CD14-positive monocyte (primary cell): ENCODE results near the gene UBXN1. TPM values are rescaled to one million over a fixed set of nuclear protein-coding genes. Genes with fewer than 3 reads are reported as not detected.

Source experiments
- DNase-seq, 3 donors: peaks; one replicate each; pipeline ENCODE4 v3.0.0-alpha.2; 2011 to 2022
- H2AFZ ChIP-seq: 2 replicates; pipeline ENCODE4 v1.6.0; 2012; ENCODE audit warnings: mild to moderate bottlenecking, low read depth, low read length, inconsistent platforms; ENCODE audit not compliant: insufficient read depth, poor library complexity, severe bottlenecking
- H3K27ac ChIP-seq, 2 donors: 1 replicate in 1 of 2; 2 replicates in 1 of 2; pipeline ENCODE4 v1.5.1; 2012 to 2013; ENCODE audit warnings: low read length in 2 of 2, control low read depth in 1 of 2, inconsistent platforms in 1 of 2, low read depth in 1 of 2, mild to moderate bottlenecking in 1 of 2
- H3K27me3 ChIP-seq, 2 donors: one replicate each; pipeline versions ENCODE4 v1.6.0 to v1.6.1; 2011 to 2013; ENCODE audit warnings: low read length in 2 of 2; ENCODE audit not compliant: control insufficient read depth in 2 of 2, insufficient read depth in 2 of 2
- H3K36me3 ChIP-seq, 2 donors: replicated peaks in 1 of 2; 1 replicate in 1 of 2; 2 replicates in 1 of 2; pipeline versions ENCODE4 v1.5.1 to v1.6.1; 2012 to 2013; ENCODE audit warnings: low read length in 2 of 2, control low read depth in 1 of 2, inconsistent platforms in 1 of 2, mild to moderate bottlenecking in 1 of 2; ENCODE audit not compliant: insufficient read depth in 2 of 2, control insufficient read depth in 1 of 2
- H3K4me1 ChIP-seq, 2 donors: 1 replicate in 1 of 2; 2 replicates in 1 of 2; pipeline versions ENCODE4 v1.5.1 to v1.6.1; 2012 to 2013; ENCODE audit warnings: low read length in 2 of 2, control low read depth in 1 of 2, inconsistent platforms in 1 of 2, mild to moderate bottlenecking in 1 of 2, moderate library complexity in 1 of 2; ENCODE audit not compliant: insufficient read depth in 2 of 2, control insufficient read depth in 1 of 2
- H3K4me2 ChIP-seq: replicated peaks from 2 replicates; pipeline ENCODE3; 2012; ENCODE audit warnings: low read length, moderate library complexity, mild to moderate bottlenecking; ENCODE audit not compliant: poor library complexity, severe bottlenecking; ENCODE audit errors: extremely low read depth
- H3K4me3 ChIP-seq, 3 experiments: fragments of 200-600 bp in 1 of 3; sonication (generic) in 1 of 3; replicated peaks in 1 of 3; 1 replicate in 2 of 3; 2 replicates in 1 of 3; pipeline ENCODE4 v1.5.1; 2011 to 2013; ENCODE audit warnings: low read length in 3 of 3, mild to moderate bottlenecking in 3 of 3, control low read depth in 2 of 3, low read depth in 2 of 3, inconsistent platforms in 1 of 3, moderate library complexity in 1 of 3
- H3K79me2 ChIP-seq: 2 replicates; pipeline ENCODE4 v1.6.0; 2012; ENCODE audit warnings: mild to moderate bottlenecking, control low read depth, inconsistent platforms, low read length, moderate library complexity; ENCODE audit not compliant: insufficient read depth
- H3K9ac ChIP-seq: 2 replicates; pipeline ENCODE4 v1.6.0; 2017; ENCODE audit warnings: low read length, mild to moderate bottlenecking; ENCODE audit not compliant: insufficient read depth, poor library complexity, severe bottlenecking
- H3K9me3 ChIP-seq, 2 donors: replicated peaks in 1 of 2; 1 replicate in 1 of 2; 2 replicates in 1 of 2; pipeline versions ENCODE4 v1.5.1 to v1.6.1; 2012 to 2013; ENCODE audit warnings: low read length in 2 of 2, control low read depth in 1 of 2; ENCODE audit not compliant: control insufficient read depth in 1 of 2, insufficient read depth in 1 of 2
- H4K20me1 ChIP-seq: 2 replicates; pipeline ENCODE4 v1.6.0; 2012; ENCODE audit warnings: mild to moderate bottlenecking, low read length, control low read depth, moderate library complexity; ENCODE audit not compliant: insufficient read depth
- H3K27ac Mint-ChIP-seq, 7 donors: one replicate each; pipeline ENCODE4 v1.8.0; 2020; ENCODE audit warnings: mild to moderate bottlenecking in 7 of 7, mixed read lengths in 7 of 7, moderate library complexity in 6 of 7, inconsistent platforms in 2 of 7
- H3K27me3 Mint-ChIP-seq, 3 donors: one replicate each; pipeline ENCODE4 v1.8.0; 2021 to 2022; ENCODE audit warnings: low read depth in 3 of 3, mild to moderate bottlenecking in 3 of 3, mixed read lengths in 3 of 3, moderate library complexity in 3 of 3, inconsistent platforms in 1 of 3
- H3K36me3 Mint-ChIP-seq, 2 donors: one replicate each; pipeline ENCODE4 v1.8.0; 2020; ENCODE audit warnings: mixed read lengths in 2 of 2, inconsistent platforms in 1 of 2, mild to moderate bottlenecking in 1 of 2
- H3K4me1 Mint-ChIP-seq: one replicate; pipeline ENCODE4 v1.8.0; 2020; ENCODE audit warnings: mild to moderate bottlenecking, mixed read lengths
- H3K4me3 Mint-ChIP-seq, 2 donors: one replicate each; pipeline ENCODE4 v1.8.0; 2020; ENCODE audit warnings: mild to moderate bottlenecking in 2 of 2, mixed read lengths in 2 of 2, moderate library complexity in 1 of 2
- H3K9me3 Mint-ChIP-seq, 7 donors: one replicate each; pipeline ENCODE4 v1.8.0; 2020 to 2022; ENCODE audit warnings: mixed read lengths in 7 of 7, mild to moderate bottlenecking in 6 of 7, moderate library complexity in 6 of 7, inconsistent platforms in 2 of 7
- WGBS: methylation state at CpG from one replicate; pipeline ENCODE4 v1.1.5; 2013; ENCODE audit warnings: missing lambda C conversion rate; ENCODE audit not compliant: insufficient coverage; 5-methylcytosine and 5-hydroxymethylcytosine counted together
- intact Hi-C, 2 donors: fragments of 100-400 bp; cut with micrococcal nuclease; formaldehyde crosslinking; loops; one replicate each; pipeline versions ENCODE4 v1.15.0 to v1.15.1; 2023
- polyA plus RNA-seq, 3 donors: library from polyadenylated mRNA; depleted of rRNA in 1 of 3; unstranded in 2 of 3; stranded (reverse) in 1 of 3; fragments of 300-500 nt in 2 of 3; fragments of >200 nt in 1 of 3; fragmentation: Illumina TruSeq in 2 of 3; gene quantifications; 1 replicate in 2 of 3; 2 replicates in 1 of 3; pipeline ENCODE4 v1.2.3, GENCODE V29; 2012 to 2021
- small RNA-seq: library from RNA; depleted of rRNA; stranded (forward); fragments of <200 nt; gene quantifications from one replicate; pipeline ENCODE3, GENCODE V24; 2012; ENCODE audit warnings: low read depth; ENCODE audit not compliant: insufficient read length
- TF ChIP-seq, protein P1 (sequence below): fragments of 200-600 bp; IDR thresholded peaks from one replicate; pipeline ENCODE4 v1.8.0; 2022; ENCODE audit warnings: antibody characterized with exemption, mild to moderate bottlenecking

Gene UBXN1
- polyA plus RNA-seq, 3 donors, result 93.9 to 147 (median 106) TPM

DNA sequence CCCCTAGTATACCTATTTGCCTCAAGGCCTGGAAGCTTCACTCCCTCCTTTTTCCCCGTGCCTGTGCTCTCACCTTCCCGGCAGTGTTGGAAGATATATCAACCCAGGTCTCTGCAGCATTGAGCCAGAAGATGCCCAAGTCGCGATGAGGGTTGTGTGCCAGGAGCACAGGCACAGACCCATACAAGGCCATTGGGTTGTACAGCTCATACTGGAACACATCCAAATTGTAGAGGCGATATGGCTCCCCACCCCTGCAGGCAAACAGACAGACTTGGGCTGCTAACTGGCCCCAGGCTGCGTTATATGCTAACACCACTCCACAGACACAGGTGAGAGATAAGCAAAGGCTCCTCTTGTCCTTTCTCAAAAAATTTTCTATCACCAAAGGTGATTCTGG, 46.4 kb downstream of the UBXN1 start:
- no peak overlapping the region for H3K27ac ChIP-seq
- H3K4me1 ChIP-seq, result no peaks in the 10 kb centered on the region
- peaks cover 79 to 99% of the 10 kb centered on the region in 2 donors for H3K36me3 Mint-ChIP-seq
- WGBS, result 98% methylated on average over 6 of the region's 6 CpGs
- no peaks in the 10 kb centered on the region for H3K27me3 ChIP-seq
- H3K4me3 ChIP-seq, result no peak overlapping the region
- H3K9me3 Mint-ChIP-seq, result peaks cover 0 to 2% (median 0%) of the 10 kb centered on the region in 7 donors
- H3K9ac ChIP-seq, result no peak overlapping the region
- peaks cover 84 to 100% of the 10 kb centered on the region in 2 donors for H3K36me3 ChIP-seq
- no peaks in the 10 kb centered on the region for H4K20me1 ChIP-seq
- TF ChIP-seq, protein P1, sequence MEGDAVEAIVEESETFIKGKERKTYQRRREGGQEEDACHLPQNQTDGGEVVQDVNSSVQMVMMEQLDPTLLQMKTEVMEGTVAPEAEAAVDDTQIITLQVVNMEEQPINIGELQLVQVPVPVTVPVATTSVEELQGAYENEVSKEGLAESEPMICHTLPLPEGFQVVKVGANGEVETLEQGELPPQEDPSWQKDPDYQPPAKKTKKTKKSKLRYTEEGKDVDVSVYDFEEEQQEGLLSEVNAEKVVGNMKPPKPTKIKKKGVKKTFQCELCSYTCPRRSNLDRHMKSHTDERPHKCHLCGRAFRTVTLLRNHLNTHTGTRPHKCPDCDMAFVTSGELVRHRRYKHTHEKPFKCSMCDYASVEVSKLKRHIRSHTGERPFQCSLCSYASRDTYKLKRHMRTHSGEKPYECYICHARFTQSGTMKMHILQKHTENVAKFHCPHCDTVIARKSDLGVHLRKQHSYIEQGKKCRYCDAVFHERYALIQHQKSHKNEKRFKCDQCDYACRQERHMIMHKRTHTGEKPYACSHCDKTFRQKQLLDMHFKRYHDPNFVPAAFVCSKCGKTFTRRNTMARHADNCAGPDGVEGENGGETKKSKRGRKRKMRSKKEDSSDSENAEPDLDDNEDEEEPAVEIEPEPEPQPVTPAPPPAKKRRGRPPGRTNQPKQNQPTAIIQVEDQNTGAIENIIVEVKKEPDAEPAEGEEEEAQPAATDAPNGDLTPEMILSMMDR, result no peak
- peaks cover 7% of the 10 kb centered on the region for H3K79me2 ChIP-seq
- H3K4me2 ChIP-seq, result no peak overlapping the region
- H3K4me1 Mint-ChIP-seq, result peaks cover 4% of the 10 kb centered on the region
- H3K27ac Mint-ChIP-seq, result peak overlapping the region in 1 of 7 donors; percentile 47
- DNase-seq, result no peak
- intact Hi-C loops, result no loop called here
- H3K27me3 Mint-ChIP-seq, result peaks cover 0 to 3% (median 0%) of the 10 kb centered on the region in 3 donors
- no peak overlapping the region for H2AFZ ChIP-seq
- no peak overlapping the region for H3K4me3 Mint-ChIP-seq
- H3K9me3 ChIP-seq, result no peaks in the 10 kb centered on the region

DNA sequence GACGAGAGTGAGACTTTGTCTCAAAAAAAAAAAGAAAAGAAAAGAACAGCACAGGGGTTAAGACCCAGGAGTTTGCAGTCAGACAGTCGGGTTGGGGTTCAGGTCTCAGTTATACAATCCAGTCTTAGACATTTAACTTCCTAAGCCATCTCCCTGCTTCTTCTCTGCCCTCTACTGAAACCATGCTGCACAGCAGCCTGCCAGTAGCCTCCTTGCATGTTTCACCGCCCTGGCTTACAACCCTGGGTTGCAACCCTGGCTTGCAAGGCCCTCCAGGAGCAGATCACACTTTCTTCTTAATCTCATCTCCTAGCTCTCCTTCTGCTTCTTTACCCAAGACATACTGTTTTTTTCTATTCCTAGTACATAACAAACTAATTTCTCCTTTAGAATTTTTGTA, 51.2 kb downstream of the UBXN1 start:
- Histone ChIP-seq H3K9ac (no peak overlapping the region), H3K9me3 (no peaks in the 10 kb centered on the region), H3K79me2 (no peaks in the 10 kb centered on the region), H3K27ac (no peak overlapping the region), H3K4me2 (no peak overlapping the region), H3K27me3 (no peaks in the 10 kb centered on the region), H3K36me3 (peaks cover 72 to 83% of the 10 kb centered on the region in 2 donors), H3K4me3 (no peak overlapping the region), H4K20me1 (no peaks in the 10 kb centered on the region), H2AFZ (no peak overlapping the region), H3K4me1 (no peaks in the 10 kb centered on the region)
- no peak for DNase-seq
- 87% methylated on average over 1 of the region's 3 CpGs for WGBS
- intact Hi-C loops, result no loop called here
- H3K27ac Mint-ChIP-seq, result peak overlapping the region in 1 of 7 donors; percentile 28
- H3K4me1 Mint-ChIP-seq, result no peaks in the 10 kb centered on the region
- no peak overlapping the region for H3K4me3 Mint-ChIP-seq
- H3K27me3 Mint-ChIP-seq, result peaks cover 0 to 3% (median 1%) of the 10 kb centered on the region in 3 donors
- TF ChIP-seq, protein P1, result no peak
- peaks cover 75 to 83% of the 10 kb centered on the region in 2 donors for H3K36me3 Mint-ChIP-seq
- peaks cover 0 to 2% (median 0%) of the 10 kb centered on the region in 7 donors for H3K9me3 Mint-ChIP-seq

Small RNA genes within 50 kb of the gene (small RNA-seq; reads per million reads assigned to genes)
- not detected for gene SNORA57

Other genes with a start within 250 kb of the UBXN1 start
- 100 to 1,000 TPM in 2 of 3 donors, 10 to 100 TPM in 1; 80.0 to 201 (median 103) TPM for gene AHNAK, start 132.3 kb downstream of the UBXN1 start, polyA plus RNA-seq
- 100 to 1,000 TPM; 490 to 603 (median 491) TPM for gene EEF1G, start 105.2 kb downstream of the UBXN1 start, polyA plus RNA-seq
- gene TUT1, start 87.5 kb downstream of the UBXN1 start, polyA plus RNA-seq, result 10 to 100 TPM in 1 of 3 donors, 1 to 10 TPM in 2; 1.8 to 16.3 (median 2.1) TPM
- 10 to 100 TPM; 14.0 to 38.6 (median 17.6) TPM for gene MTA2, start 77.2 kb downstream of the UBXN1 start, polyA plus RNA-seq
- 100 to 1,000 TPM in 1 of 3 donors, 10 to 100 TPM in 1, 1 to 10 TPM in 1; 7.2 to 131 (median 10.6) TPM for gene EML3, start 66.3 kb downstream of the UBXN1 start, polyA plus RNA-seq
- 1 to 10 TPM in 1 of 3 donors, under 1 TPM in 2; 0.51 to 1.4 (median 0.75) TPM for gene ROM1, start 65.8 kb downstream of the UBXN1 start, polyA plus RNA-seq
- gene B3GAT3, start 57.1 kb downstream of the UBXN1 start, polyA plus RNA-seq, result 10 to 100 TPM; 18.5 to 44.9 (median 19.0) TPM
- gene GANAB, start 32.5 kb downstream of the UBXN1 start, polyA plus RNA-seq, result 100 to 1,000 TPM in 2 of 3 donors, 10 to 100 TPM in 1; 99.7 to 116 (median 109) TPM
- 10 to 100 TPM in 1 of 3 donors, 1 to 10 TPM in 2; 4.2 to 16.0 (median 9.9) TPM for gene INTS5, start 25.8 kb downstream of the UBXN1 start, polyA plus RNA-seq
- gene C11orf98, start 13.9 kb downstream of the UBXN1 start, polyA plus RNA-seq, result 10 to 100 TPM; 25.9 to 78.2 (median 74.6) TPM
- gene CSKMT, start 13.8 kb downstream of the UBXN1 start, polyA plus RNA-seq, result 1 to 10 TPM in 2 of 3 donors, under 1 TPM in 1; 0.73 to 4.9 (median 1.4) TPM
- gene UQCC3, start 7.4 kb downstream of the UBXN1 start, polyA plus RNA-seq, result 1 to 10 TPM; 3.3 to 7.9 (median 7.2) TPM
- 1 to 10 TPM; 1.9 to 9.1 (median 2.9) TPM for gene LBHD1, start 6.8 kb downstream of the UBXN1 start, polyA plus RNA-seq
- gene LRRN4CL, start 10.5 kb upstream of the UBXN1 start, polyA plus RNA-seq, result not detected
- gene BSCL2, start 28.4 kb upstream of the UBXN1 start, polyA plus RNA-seq, result 10 to 100 TPM; 43.5 to 65.7 (median 63.3) TPM
- gene GNG3, start 28.6 kb upstream of the UBXN1 start, polyA plus RNA-seq, result under 1 TPM in 1 of 3 donors, not detected in 2; 0.23 TPM
- gene HNRNPUL2, start 48.4 kb upstream of the UBXN1 start, polyA plus RNA-seq, result 10 to 100 TPM in 1 of 3 donors, under 1 TPM in 2; 0.33 to 13.8 (median 0.88) TPM
- 10 to 100 TPM; 17.9 to 21.6 (median 20.4) TPM for gene TTC9C, start 49.4 kb upstream of the UBXN1 start, polyA plus RNA-seq
- 1 to 10 TPM; 1.7 to 4.5 (median 2.0) TPM for gene ZBTB3, start 75.1 kb upstream of the UBXN1 start, polyA plus RNA-seq
- gene POLR2G, start 82.5 kb upstream of the UBXN1 start, polyA plus RNA-seq, result 100 to 1,000 TPM; 162 to 243 (median 231) TPM
- 10 to 100 TPM in 1 of 3 donors, 1 to 10 TPM in 2; 5.1 to 35.5 (median 5.3) TPM for gene TAF6L, start 92.3 kb upstream of the UBXN1 start, polyA plus RNA-seq
- 100 to 1,000 TPM in 2 of 3 donors, 10 to 100 TPM in 1; 95.8 to 236 (median 220) TPM for gene TMEM179B, start 108.3 kb upstream of the UBXN1 start, polyA plus RNA-seq
- 10 to 100 TPM in 2 of 3 donors, 1 to 10 TPM in 1; 5.7 to 20.4 (median 19.6) TPM for gene TMEM223, start 112.9 kb upstream of the UBXN1 start, polyA plus RNA-seq
- gene NXF1, start 126.4 kb upstream of the UBXN1 start, polyA plus RNA-seq, result 100 to 1,000 TPM in 1 of 3 donors, 10 to 100 TPM in 2; 50.1 to 748 (median 70.6) TPM
- gene STX5, start 153.0 kb upstream of the UBXN1 start, polyA plus RNA-seq, result 10 to 100 TPM; 36.4 to 39.6 (median 38.5) TPM
- under 1 TPM in 1 of 3 donors, not detected in 2; 0.74 TPM for gene TEX54, start 153.8 kb upstream of the UBXN1 start, polyA plus RNA-seq
- gene WDR74, start 160.5 kb upstream of the UBXN1 start, polyA plus RNA-seq, result 10 to 100 TPM; 14.2 to 52.5 (median 18.4) TPM
- 100 to 1,000 TPM; 156 to 231 (median 189) TPM for gene SLC3A2, start 201.8 kb upstream of the UBXN1 start, polyA plus RNA-seq
- gene CHRM1, start 242.3 kb upstream of the UBXN1 start, polyA plus RNA-seq, result not detected